Smooth muscle cell (in vitro differentiated cells): ENCODE data around the gene CELA3A. TPM values are rescaled to one million over a fixed set of nuclear protein-coding genes. Genes with fewer than 3 reads are reported as not detected.

Experiments
- DNase-seq: peaks from one replicate; lab custom pipeline; 2025; ENCODE audit not compliant: unreplicated experiment; lab: John Stamatoyannopoulos, UW
- H2AFZ ChIP-seq: fragments of 200-600 bp; sonication (generic); 2 replicates; pipeline ENCODE4 v1.6.0; 2016; ENCODE audit warnings: antibody characterized with exemption, low read depth, mild to moderate bottlenecking
- H3F3A ChIP-seq: fragments of 200-600 bp; sonication (generic); 2 replicates; pipeline ENCODE4 v1.6.0; 2017; ENCODE audit warnings: antibody characterized with exemption, low read depth
- H3K27ac ChIP-seq: fragments of 200-600 bp; sonication (generic); 2 replicates; pipeline ENCODE4 v1.5.1; 2016; ENCODE audit warnings: low read depth, mild to moderate bottlenecking
- H3K27me3 ChIP-seq: fragments of 200-600 bp; sonication (generic); 2 replicates; pipeline ENCODE4 v1.6.1; 2016; ENCODE audit warnings: low read depth, mild to moderate bottlenecking
- H3K36me3 ChIP-seq: fragments of 200-600 bp; sonication (generic); 2 replicates; pipeline ENCODE4 v1.5.1; 2016; ENCODE audit warnings: low read depth
- H3K4me1 ChIP-seq: fragments of 200-600 bp; sonication (generic); 2 replicates; pipeline ENCODE4 v1.5.1; 2016; ENCODE audit warnings: low read depth
- H3K4me2 ChIP-seq: fragments of 200-600 bp; sonication (generic); 2 replicates; pipeline ENCODE4 v1.6.0; 2016; ENCODE audit warnings: mild to moderate bottlenecking
- H3K4me3 ChIP-seq: fragments of 200-600 bp; sonication (generic); 2 replicates; pipeline ENCODE4 v1.5.1; 2016; ENCODE audit warnings: mild to moderate bottlenecking
- H3K79me2 ChIP-seq: fragments of 200-600 bp; sonication (generic); 2 replicates; pipeline ENCODE4 v1.6.0; 2016; ENCODE audit warnings: low read depth, mild to moderate bottlenecking
- H3K9ac ChIP-seq: fragments of 200-600 bp; sonication (generic); 2 replicates; pipeline ENCODE4 v1.6.0; 2016; ENCODE audit warnings: low read depth
- H3K9me3 ChIP-seq: fragments of 200-600 bp; sonication (generic); replicated peaks from 2 replicates; pipeline ENCODE4 v1.5.1; 2016; ENCODE audit warnings: low read depth
- H4K20me1 ChIP-seq: fragments of 200-600 bp; sonication (generic); 2 replicates; pipeline ENCODE4 v1.6.0; 2016; ENCODE audit warnings: low read depth
- WGBS: methylation state at CpG from one replicate; pipeline ENCODE4 v1.1.7; 2016; ENCODE audit warnings: low lambda C conversion rate; 5-methylcytosine and 5-hydroxymethylcytosine counted together
- polyA plus RNA-seq: library from polyadenylated mRNA; unstranded; fragments of >200 nt; fragmentation: Nextera tagmentation; extraction: Ambion mirVana; gene quantifications from 2 replicates; pipeline ENCODE4 v1.2.1, GENCODE V29; 2016
- total RNA-seq: library from RNA; depleted of rRNA; stranded (reverse); fragments of >200 nt; gene quantifications from 2 replicates; pipeline ENCODE4 v1.2.3, GENCODE V29; 2014
- TF ChIP-seq, protein P1 (sequence below): fragments of 200-600 bp; sonication (generic); IDR thresholded peaks from 2 replicates; pipeline ENCODE4 v1.5.1; 2017; ENCODE audit warnings: borderline replicate concordance, mild to moderate bottlenecking, antibody characterized with exemption; ENCODE audit not compliant: insufficient read depth, poor library complexity, severe bottlenecking

Gene CELA3A
- total and polyA plus RNA-seq, 2 experiments from 2014 or later = not detected

- H3K27me3 ChIP-seq = no peaks in the 10 kb centered on the region
- TF ChIP-seq, protein P1, sequence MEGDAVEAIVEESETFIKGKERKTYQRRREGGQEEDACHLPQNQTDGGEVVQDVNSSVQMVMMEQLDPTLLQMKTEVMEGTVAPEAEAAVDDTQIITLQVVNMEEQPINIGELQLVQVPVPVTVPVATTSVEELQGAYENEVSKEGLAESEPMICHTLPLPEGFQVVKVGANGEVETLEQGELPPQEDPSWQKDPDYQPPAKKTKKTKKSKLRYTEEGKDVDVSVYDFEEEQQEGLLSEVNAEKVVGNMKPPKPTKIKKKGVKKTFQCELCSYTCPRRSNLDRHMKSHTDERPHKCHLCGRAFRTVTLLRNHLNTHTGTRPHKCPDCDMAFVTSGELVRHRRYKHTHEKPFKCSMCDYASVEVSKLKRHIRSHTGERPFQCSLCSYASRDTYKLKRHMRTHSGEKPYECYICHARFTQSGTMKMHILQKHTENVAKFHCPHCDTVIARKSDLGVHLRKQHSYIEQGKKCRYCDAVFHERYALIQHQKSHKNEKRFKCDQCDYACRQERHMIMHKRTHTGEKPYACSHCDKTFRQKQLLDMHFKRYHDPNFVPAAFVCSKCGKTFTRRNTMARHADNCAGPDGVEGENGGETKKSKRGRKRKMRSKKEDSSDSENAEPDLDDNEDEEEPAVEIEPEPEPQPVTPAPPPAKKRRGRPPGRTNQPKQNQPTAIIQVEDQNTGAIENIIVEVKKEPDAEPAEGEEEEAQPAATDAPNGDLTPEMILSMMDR = no peak
- H3K9ac ChIP-seq = peak overlapping the region; percentile 9
- DNase-seq = no peak
- no peaks in the 10 kb centered on the region for H3K79me2 ChIP-seq
- H2AFZ ChIP-seq = no peak overlapping the region
- H3K9me3 ChIP-seq = no peaks in the 10 kb centered on the region
- peak overlapping the region; percentile 63 for H3K4me2 ChIP-seq
- peaks cover 4% of the 10 kb centered on the region for H3K4me1 ChIP-seq
- 42% methylated on average over 3 of the region's 3 CpGs for WGBS
- peaks cover 4% of the 10 kb centered on the region for H4K20me1 ChIP-seq
- peak overlapping the region; percentile 93 for H3K27ac ChIP-seq
- no peaks in the 10 kb centered on the region for H3F3A ChIP-seq
- H3K4me3 ChIP-seq = no peak overlapping the region
- no peaks in the 10 kb centered on the region for H3K36me3 ChIP-seq
Observed at GRCh38 chr1:22044690-22045420, 43.4 kb downstream of the CELA3A start.

DNA sequence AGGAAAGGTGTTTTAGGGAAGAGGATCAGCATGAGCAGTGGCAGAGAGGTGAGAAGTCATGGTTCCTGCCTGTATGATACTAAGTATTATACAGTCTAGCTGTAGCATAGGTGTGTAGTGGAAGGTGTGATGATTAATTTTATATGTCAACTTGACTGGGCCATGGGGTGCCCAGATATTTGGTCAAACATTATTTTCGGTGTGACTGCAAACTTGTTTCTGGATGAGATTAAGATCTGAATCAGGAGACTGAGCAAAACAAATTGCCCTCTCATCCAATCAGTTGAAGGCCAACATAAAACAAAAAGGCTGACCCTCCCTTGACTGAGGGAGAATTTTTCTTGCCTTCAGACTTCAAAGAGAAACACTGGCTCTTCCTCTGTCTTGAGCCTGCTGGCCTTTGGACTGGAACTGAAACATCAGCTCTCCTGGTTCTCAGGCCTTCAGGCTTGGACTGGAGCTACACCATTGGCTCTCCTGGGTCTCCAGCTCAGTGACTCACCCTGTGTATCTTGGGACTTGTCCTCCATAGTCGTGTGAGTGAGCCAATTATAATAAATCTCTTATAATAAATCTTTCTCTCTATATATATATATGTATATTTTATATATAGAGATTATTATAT lies 44.3 kb downstream of the CELA3A start:
- Histone ChIP-seq H3K36me3 (no peaks in the 10 kb centered on the region), H4K20me1 (peaks cover 4% of the 10 kb centered on the region), H3F3A (no peaks in the 10 kb centered on the region), H2AFZ (no peak overlapping the region), H3K4me1 (peaks cover 4% of the 10 kb centered on the region), H3K4me2 (no peak overlapping the region), H3K9ac (no peak overlapping the region), H3K27ac (peak overlapping the region; percentile 93), H3K27me3 (no peaks in the 10 kb centered on the region), H3K4me3 (no peak overlapping the region), H3K79me2 (no peaks in the 10 kb centered on the region), H3K9me3 (no peaks in the 10 kb centered on the region)
- TF ChIP-seq, protein P1 = no peak
- 77% methylated on average over 2 of the region's 2 CpGs for WGBS
- DNase-seq = no peak

DNA sequence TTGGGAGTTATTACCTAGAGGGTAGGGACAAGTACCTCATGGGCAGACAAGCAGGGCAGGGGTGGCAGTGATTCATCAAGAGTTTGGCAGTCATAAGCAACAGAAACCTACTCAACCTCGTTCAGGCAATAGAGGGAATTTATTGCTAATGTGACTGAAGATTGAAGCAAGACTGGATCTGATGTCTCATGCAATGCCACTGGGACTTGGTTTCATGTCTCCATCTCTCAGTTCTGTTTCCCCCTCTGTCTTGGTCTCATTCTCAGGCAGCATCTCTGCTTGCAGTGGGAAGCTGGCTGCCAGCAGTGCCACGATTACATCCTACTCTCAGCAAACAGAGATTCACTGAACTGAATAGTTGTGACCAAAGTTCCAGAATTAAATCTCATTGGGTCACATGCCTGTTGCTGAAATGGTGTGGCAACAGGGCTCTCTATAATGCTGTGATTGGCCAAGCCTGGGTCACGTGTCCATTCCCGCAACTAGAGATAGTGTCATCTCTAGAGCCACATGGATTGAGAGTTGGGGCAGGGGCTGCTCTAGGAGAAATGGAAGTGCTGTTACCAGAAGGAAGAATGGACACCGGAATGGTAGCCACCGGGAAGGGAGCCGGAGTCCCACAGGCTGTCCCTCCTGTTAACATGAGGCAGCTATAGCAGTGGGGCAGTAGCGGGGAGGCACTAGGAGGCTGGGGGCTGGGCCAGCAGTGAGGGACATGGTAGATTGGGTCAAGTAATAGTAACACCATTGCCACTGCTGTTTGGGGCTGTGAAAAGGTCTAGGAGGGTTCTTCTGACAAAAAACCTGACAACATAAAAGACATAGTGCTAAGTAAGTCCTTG lies 47.1 kb downstream of the CELA3A start:
- H3K9ac ChIP-seq = no peak overlapping the region
- H3F3A ChIP-seq = no peaks in the 10 kb centered on the region
- DNase-seq = no peak
- H3K27me3 ChIP-seq = no peaks in the 10 kb centered on the region
- WGBS = 80% methylated on average over 8 of the region's 8 CpGs
- peaks cover 4% of the 10 kb centered on the region for H3K79me2 ChIP-seq
- H3K4me3 ChIP-seq = no peak overlapping the region
- H2AFZ ChIP-seq = no peak overlapping the region
- no peak overlapping the region for H3K4me2 ChIP-seq
- H3K36me3 ChIP-seq = no peaks in the 10 kb centered on the region
- H4K20me1 ChIP-seq = peaks cover 5% of the 10 kb centered on the region
- H3K4me1 ChIP-seq = peaks cover 4% of the 10 kb centered on the region
- peak overlapping the region; percentile 5 for H3K27ac ChIP-seq
- TF ChIP-seq, protein P1 = no peak
- H3K9me3 ChIP-seq = no peaks in the 10 kb centered on the region
